SK-N-SH (cell line): ENCODE results near the gene PBXIP1.

Experiments used
- JUND ChIP-seq: IDR thresholded peaks from 2 replicates; pipeline ENCODE4 v1.4.0; 2012
- MAX ChIP-seq: IDR thresholded peaks from 2 replicates; pipeline ENCODE4 v1.4.0; 2012; ENCODE audit warnings: low read depth
- RCOR1 ChIP-seq: fragments of 150-350 bp; IDR thresholded peaks from 2 replicates; pipeline ENCODE4 v1.6.1; 2017; ENCODE audit warnings: antibody characterized with exemption, low read length
- SMC3 ChIP-seq: IDR thresholded peaks from 2 replicates; pipeline ENCODE4 v1.6.1; 2012; ENCODE audit warnings: low read depth, low read length, improper control_type of control experiment

- no peak for TF ChIP-seq JUND
- TF ChIP-seq RCOR1 = no peak
- no peak for TF ChIP-seq SMC3
- no peak for TF ChIP-seq MAX
Observed at GRCh38 chr1:154899041-154899440, 56.9 kb downstream of the PBXIP1 start.
